T1000 (cell line): ENCODE results near the gene RETSAT.

Experiments used
- DNase-seq: peaks from one replicate; lab custom pipeline; 2025; ENCODE audit warnings: mixed read lengths; lab: John Stamatoyannopoulos, UW

The RETSAT gene

DNA sequence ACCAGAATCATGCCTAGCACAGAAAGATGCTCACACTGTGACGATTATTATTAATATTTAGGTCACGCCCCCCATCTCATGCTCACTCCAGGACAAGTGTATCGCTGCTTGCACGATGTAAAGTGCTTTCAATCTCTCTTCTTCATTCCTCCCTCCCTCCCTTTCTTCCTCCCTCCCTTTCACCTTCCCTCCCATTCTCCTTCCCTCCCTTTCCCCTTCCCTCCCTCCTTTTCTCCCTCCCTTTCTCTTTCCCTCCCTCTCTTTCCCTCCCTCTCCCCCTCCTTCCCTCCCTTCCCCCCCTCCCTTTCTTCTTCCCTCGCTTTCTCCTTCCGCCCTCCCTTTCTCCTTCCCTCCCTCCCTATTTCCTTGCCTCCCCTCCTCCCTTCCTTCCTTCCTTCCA is 46.1 kb downstream of the RETSAT start:
- DNase-seq: no peak

DNA sequence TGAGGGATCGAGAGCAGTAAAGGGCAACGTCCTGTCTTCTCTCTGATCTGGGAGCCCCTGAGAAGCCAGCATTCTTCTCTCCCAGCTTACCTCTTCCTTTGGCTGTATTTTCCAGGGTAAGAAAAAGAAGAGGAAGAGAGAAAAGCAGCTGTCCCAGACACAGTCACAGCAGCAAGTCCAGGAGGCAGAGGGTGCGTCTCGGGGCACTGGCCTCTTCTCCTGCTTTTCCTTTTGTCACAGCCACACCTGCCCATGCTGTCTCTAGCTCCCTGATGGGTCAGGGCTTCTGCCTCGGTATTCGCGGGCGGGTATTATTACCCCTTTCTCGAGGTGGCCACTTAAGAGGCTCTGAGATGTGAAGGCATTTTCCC is 46.8 kb downstream of the RETSAT start:
- DNase-seq: no peak

DNA sequence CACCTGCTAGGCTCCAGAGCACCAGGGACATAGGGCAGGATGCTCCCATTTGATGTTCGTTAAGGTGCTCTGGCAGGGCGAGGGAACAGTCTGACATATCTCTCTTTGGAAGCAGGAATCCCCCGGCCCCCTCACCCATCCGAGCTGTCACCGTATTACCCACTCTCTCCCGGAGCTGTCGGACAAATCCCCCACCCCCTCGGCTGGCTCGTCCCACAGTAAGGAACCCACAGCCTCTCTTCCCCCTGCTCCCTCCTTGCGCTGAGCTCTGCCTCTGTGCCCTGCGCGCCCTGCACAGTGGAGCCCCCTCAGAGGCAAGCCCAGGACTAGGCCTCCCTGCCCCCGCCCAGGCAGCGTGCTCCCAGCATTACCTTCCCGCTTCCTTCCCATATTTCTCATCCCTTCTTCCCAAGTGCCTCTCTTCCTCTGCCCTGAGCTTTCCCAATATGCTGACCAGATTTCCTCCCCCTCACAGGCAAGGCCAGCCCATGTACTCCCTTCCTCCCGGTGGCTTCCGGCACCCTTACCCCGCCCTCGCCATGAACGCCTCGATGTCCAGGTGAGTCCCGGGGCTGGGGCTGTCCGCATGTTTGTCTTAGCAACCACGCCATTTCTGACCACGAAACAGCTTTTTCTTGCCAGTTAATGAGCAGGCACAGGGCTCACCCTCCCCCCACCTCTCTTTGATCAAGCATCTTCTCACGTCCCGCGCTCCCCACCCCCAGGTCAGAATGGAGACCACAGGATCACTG is 50.4 kb downstream of the RETSAT start:
- DNase-seq: no peak

DNA sequence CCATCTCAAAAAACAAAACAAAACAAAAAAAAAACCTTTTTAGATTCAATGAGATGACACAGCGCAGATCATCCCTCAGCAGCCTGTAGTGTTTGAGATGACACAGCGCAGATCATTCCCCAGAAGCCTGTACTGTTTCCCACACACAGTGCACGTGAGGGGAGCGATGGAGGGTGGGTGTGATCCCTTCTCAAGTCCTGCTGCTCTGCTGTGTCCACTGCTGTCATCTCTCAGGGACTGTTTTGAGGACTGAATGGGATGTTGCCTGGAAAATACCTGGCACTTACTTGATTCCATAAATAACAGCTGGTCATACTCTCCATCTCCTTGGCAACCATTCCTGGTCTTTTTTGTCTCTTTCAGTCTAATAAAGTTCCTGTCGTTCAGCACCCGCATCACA is 52.2 kb downstream of the RETSAT start:
- no peak for DNase-seq
